ENCODE results near the gene DFFB.

Gene DFFB

DNA sequence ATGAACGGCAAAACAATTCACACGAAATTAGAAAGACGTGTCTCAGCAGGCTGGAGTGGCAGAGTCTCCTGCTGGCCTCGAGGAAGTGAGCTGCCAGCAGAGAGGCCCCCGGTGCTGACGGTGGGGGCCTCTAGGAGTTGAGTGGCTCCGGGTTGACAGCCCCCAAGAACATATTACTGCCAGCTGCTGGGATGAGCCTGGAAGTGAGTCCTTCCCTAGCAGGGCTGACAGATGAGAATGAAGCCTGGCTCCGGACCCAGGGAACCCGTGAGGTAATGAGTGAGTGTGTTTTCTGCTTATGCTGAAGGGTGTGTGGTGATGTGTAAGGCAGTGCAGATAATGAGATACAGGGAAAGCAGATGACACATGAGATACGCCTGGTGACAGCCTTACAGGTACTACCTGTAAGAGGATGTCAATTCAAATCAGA, 37.5 kb upstream of the DFFB start:
- no peaks in the 10 kb centered on the region for H3K27me3 ChIP-seq
- H3K9me3 ChIP-seq = no peaks in the 10 kb centered on the region
- intact Hi-C loops (cut with DNase I; ENCODE audit: low total_unique reads) = no loop called here
- peak in 1 of 2 donors; percentile 19 for DNase-seq
- no peaks in the 10 kb centered on the region for H3K4me1 ChIP-seq
- H3K36me3 ChIP-seq = peaks cover 55 to 97% (median 75%) of the 10 kb centered on the region in 3 donors
- H3K27ac ChIP-seq = no peak overlapping the region
- TF ChIP-seq, protein P1, sequence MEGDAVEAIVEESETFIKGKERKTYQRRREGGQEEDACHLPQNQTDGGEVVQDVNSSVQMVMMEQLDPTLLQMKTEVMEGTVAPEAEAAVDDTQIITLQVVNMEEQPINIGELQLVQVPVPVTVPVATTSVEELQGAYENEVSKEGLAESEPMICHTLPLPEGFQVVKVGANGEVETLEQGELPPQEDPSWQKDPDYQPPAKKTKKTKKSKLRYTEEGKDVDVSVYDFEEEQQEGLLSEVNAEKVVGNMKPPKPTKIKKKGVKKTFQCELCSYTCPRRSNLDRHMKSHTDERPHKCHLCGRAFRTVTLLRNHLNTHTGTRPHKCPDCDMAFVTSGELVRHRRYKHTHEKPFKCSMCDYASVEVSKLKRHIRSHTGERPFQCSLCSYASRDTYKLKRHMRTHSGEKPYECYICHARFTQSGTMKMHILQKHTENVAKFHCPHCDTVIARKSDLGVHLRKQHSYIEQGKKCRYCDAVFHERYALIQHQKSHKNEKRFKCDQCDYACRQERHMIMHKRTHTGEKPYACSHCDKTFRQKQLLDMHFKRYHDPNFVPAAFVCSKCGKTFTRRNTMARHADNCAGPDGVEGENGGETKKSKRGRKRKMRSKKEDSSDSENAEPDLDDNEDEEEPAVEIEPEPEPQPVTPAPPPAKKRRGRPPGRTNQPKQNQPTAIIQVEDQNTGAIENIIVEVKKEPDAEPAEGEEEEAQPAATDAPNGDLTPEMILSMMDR (IDR thresholded peaks at IDR 0.05) = no peak
- no peak overlapping the region for H3K4me3 ChIP-seq

DNA sequence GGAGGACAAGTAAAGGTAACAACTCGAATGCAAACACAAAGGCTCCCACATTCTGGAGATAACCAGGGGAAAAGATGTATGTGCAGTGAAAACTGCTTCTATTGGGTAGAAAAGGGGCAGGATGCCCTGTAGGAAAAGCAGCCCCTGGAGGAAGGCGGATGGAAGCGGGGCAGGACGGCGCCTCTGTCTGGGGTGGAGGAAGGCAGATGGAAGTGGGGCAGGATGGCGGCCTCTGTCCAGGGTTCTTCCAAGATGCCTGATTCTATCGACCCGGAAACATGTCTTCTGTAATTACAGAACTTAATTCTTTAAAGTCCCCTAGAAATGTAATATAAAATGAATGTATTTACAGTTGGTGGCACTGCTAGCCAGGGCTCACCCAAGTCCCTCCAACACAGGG, 37.0 kb upstream of the DFFB start:
- H3K4me3 ChIP-seq = no peak overlapping the region
- no peaks in the 10 kb centered on the region for H3K4me1 ChIP-seq
- intact Hi-C loops (cut with DNase I; ENCODE audit: low total_unique reads) = no loop called here
- peaks cover 49 to 97% (median 75%) of the 10 kb centered on the region in 3 donors for H3K36me3 ChIP-seq
- TF ChIP-seq, protein P1 (IDR thresholded peaks at IDR 0.05) = no peak
- no peak overlapping the region for H3K27ac ChIP-seq
- peak in 1 of 2 donors; percentile 3 for DNase-seq
- no peaks in the 10 kb centered on the region for H3K27me3 ChIP-seq
- no peaks in the 10 kb centered on the region for H3K9me3 ChIP-seq

- Histone ChIP-seq H3K4me1 (no peaks in the 10 kb centered on the region), H3K27ac (no peak overlapping the region), H3K27me3 (no peaks in the 10 kb centered on the region), H3K36me3 (peaks cover 47 to 97% (median 75%) of the 10 kb centered on the region in 3 donors), H3K9me3 (no peaks in the 10 kb centered on the region), H3K4me3 (no peak overlapping the region)
- DNase-seq = peak in 1 of 2 donors; percentile 44
- TF ChIP-seq, protein P1 (IDR thresholded peaks at IDR 0.05) = no peak
- intact Hi-C loops (cut with DNase I; ENCODE audit: low total_unique reads) = no loop called here
Measured at GRCh38 chr1:3821004-3821403, 36.3 kb upstream of the DFFB start.

DNA sequence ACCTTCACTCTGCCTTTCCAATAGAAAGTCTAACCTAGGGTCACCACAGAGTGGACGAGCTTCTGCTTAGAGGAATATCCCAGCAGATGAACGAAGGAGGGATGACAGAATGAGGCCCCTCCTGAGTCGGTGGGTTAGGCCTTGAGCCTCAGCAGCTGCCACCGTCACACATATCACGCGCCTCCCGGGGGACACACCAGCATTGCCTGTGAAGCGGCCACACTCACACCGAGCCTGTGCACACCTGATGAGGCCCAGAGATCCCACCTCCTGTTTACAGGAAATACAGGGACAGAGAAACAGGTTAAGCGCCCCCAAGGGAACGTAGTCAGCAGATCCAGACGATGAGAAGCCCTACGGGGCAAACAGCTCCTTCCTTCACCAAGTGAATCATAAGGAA, 35.8 kb upstream of the DFFB start:
- Histone ChIP-seq H3K27me3 (no peaks in the 10 kb centered on the region), H3K9me3 (no peaks in the 10 kb centered on the region), H3K36me3 (peaks cover 49 to 97% (median 75%) of the 10 kb centered on the region in 3 donors), H3K27ac (no peak overlapping the region), H3K4me1 (no peaks in the 10 kb centered on the region), H3K4me3 (no peak overlapping the region)
- intact Hi-C loops (cut with DNase I; ENCODE audit: low total_unique reads) = no loop called here
- DNase-seq = peak in 1 of 2 donors; percentile 41
- TF ChIP-seq, protein P1 (IDR thresholded peaks at IDR 0.05) = no peak

DNA sequence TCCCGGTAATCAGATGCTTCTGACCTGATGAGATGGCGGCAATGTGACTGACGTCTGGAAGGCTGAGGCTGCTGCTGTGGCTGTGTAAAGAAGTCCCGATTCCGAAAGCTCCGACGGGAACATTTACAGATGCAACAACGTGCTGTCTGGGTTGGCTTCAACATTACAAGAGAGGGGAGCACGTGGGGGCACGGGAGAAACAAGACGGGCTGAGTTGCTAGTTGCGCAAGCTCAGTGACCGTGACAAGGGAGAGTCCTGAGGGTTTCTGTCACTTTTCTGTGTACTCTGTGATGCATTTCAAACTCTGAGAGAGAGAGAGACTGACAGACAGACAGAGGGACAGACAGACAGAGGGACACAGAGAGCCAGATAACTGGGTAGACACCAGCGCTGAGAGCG, 35.4 kb upstream of the DFFB start:
- H3K36me3 ChIP-seq = peaks cover 53 to 98% (median 78%) of the 10 kb centered on the region in 3 donors
- no peak overlapping the region for H3K27ac ChIP-seq
- H3K4me1 ChIP-seq = no peaks in the 10 kb centered on the region
- TF ChIP-seq, protein P1 (IDR thresholded peaks at IDR 0.05) = no peak
- peak in 1 of 2 donors; percentile 38 for DNase-seq
- H3K4me3 ChIP-seq = no peak overlapping the region
- H3K27me3 ChIP-seq = no peaks in the 10 kb centered on the region
- no peaks in the 10 kb centered on the region for H3K9me3 ChIP-seq
- intact Hi-C loops (cut with DNase I; ENCODE audit: low total_unique reads) = no loop called here

DNA sequence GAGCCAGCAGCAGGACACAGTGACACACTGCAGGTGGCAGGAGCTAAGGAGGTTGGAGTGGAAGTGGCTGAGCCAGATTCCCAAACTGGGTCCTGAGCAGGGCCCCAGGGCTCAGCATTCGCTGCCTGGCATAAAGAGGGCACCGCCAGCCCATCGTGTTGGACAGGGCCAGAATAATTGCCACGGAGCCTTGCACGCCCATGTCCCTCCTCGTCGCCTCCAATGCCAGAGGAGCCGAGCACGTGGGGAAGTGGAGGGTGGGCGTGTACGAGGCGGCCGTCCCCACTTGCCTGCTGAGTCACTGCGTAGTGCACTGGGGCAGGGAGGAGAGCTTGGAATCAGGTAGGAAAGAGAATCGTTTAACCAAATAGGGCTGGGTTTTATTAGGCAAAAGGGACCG, 34.9 kb upstream of the DFFB start:
- no peak overlapping the region for H3K4me3 ChIP-seq
- H3K4me1 ChIP-seq = no peaks in the 10 kb centered on the region
- H3K9me3 ChIP-seq = no peaks in the 10 kb centered on the region
- H3K36me3 ChIP-seq = peaks cover 58 to 100% (median 82%) of the 10 kb centered on the region in 3 donors
- TF ChIP-seq, protein P1 (IDR thresholded peaks at IDR 0.05) = no peak
- intact Hi-C loops (cut with DNase I; ENCODE audit: low total_unique reads) = no loop called here
- peak in 1 of 2 donors; percentile 50 for DNase-seq
- H3K27me3 ChIP-seq = no peaks in the 10 kb centered on the region
- H3K27ac ChIP-seq = no peak overlapping the region
